ENCODE data around the gene KIFC3. TPM values are rescaled to one million over a fixed set of nuclear protein-coding genes. Genes with fewer than 3 reads are reported as not detected.

The KIFC3 gene
- total RNA-seq, 1 donor from 2014 or later: 96.9 TPM

DNA sequence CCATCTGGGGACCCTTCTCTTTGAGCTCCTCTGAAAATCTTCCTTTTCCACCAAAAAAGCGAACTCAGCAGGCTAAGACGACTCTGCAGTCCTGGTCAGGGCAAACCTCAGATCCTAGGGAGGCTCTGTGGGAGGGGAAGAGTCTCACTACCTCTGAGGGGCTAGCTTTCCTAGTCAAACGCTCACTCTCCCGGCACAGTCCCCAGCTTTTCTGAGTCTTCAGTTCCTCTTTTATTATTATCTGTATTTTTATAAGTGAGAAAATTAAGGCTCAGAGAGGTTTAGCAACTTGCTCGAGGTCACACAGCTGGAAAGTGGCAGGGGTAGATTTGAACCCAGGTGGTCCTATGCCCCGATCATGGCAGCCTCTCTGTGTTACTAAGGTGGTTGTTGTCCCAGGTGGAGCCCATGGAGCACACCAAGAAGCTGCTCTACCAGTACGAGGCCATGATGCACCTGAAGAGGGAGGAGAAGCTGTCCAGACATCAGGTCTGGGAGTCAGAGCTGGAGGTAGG is 75.8 kb downstream of the KIFC3 start:
- no peaks in the 10 kb centered on the region for H4K20me1 ChIP-seq (ENCODE audit: insufficient read depth, low read length)
- DNase-seq (ENCODE audit: low read depth) (no peak), FAIRE-seq (no peak)
- no peaks in the 10 kb centered on the region for H3K9me3 ChIP-seq (ENCODE audit: insufficient read depth, low read depth, low read length)
- H3K4me1 ChIP-seq (ENCODE audit: insufficient read depth, low read length): no peaks in the 10 kb centered on the region
- H3K79me2 ChIP-seq (ENCODE audit: insufficient read depth, low read length): no peaks in the 10 kb centered on the region
- H3K27me3 Mint-ChIP-seq (ENCODE audit: low read depth, unreplicated experiment): peaks cover 11% of the 10 kb centered on the region
- no peak overlapping the region for H3K4me2 ChIP-seq (ENCODE audit: low read length)
- no peaks in the 10 kb centered on the region for H3K36me3 ChIP-seq (ENCODE audit: insufficient read depth, low read length)
- no peaks in the 10 kb centered on the region for H3K4me1 Mint-ChIP-seq (ENCODE audit: low read depth, unreplicated experiment)
- no peak overlapping the region for H3K27ac Mint-ChIP-seq (ENCODE audit: unreplicated experiment)
- H3K27ac ChIP-seq (ENCODE audit: low read depth, low read length): no peak overlapping the region
- H3K4me3 ChIP-seq (ENCODE audit: insufficient read depth, low read depth, low read length): no peak overlapping the region
- H3K36me3 Mint-ChIP-seq (ENCODE audit: low read depth, unreplicated experiment): no peaks in the 10 kb centered on the region
- H3K27me3 ChIP-seq (ENCODE audit: insufficient read depth, low read length): no peaks in the 10 kb centered on the region
- H3K9ac ChIP-seq (ENCODE audit: low read length): no peak overlapping the region
- no peak overlapping the region for H2AFZ ChIP-seq (ENCODE audit: low read depth, low read length)
- TF ChIP-seq, protein P1, sequence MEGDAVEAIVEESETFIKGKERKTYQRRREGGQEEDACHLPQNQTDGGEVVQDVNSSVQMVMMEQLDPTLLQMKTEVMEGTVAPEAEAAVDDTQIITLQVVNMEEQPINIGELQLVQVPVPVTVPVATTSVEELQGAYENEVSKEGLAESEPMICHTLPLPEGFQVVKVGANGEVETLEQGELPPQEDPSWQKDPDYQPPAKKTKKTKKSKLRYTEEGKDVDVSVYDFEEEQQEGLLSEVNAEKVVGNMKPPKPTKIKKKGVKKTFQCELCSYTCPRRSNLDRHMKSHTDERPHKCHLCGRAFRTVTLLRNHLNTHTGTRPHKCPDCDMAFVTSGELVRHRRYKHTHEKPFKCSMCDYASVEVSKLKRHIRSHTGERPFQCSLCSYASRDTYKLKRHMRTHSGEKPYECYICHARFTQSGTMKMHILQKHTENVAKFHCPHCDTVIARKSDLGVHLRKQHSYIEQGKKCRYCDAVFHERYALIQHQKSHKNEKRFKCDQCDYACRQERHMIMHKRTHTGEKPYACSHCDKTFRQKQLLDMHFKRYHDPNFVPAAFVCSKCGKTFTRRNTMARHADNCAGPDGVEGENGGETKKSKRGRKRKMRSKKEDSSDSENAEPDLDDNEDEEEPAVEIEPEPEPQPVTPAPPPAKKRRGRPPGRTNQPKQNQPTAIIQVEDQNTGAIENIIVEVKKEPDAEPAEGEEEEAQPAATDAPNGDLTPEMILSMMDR (IDR thresholded peaks at IDR 0.05; ENCODE audit: insufficient read depth, low read depth, low read length): no peak
- no peaks in the 10 kb centered on the region for H3K9me3 Mint-ChIP-seq (ENCODE audit: unreplicated experiment)
- no peak overlapping the region for H3K4me3 Mint-ChIP-seq (ENCODE audit: unreplicated experiment)

DNA sequence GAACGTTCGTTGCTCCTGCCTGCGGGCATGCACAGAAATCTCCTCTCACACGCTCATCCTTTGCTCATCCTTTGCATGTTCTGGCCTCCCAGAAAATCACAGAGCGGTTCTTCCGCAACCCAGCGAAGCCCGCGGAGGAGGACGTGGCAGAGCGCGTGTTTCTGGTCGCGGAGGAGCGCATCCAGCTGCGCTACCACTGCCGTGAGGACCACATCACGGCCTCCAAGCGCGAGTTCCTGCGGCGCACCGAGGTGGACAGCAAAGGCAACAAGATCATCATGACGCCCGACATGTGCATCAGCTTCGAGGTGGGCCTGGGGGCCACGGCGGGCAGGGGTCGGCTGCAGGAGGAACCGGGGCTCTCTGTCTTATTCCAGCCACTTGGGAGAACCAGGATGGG is 76.3 kb downstream of the KIFC3 start:
- DNase-seq (ENCODE audit: low read depth) (no peak), FAIRE-seq (no peak)
- H3K4me3 ChIP-seq (ENCODE audit: insufficient read depth, low read depth, low read length): no peak overlapping the region

DNA sequence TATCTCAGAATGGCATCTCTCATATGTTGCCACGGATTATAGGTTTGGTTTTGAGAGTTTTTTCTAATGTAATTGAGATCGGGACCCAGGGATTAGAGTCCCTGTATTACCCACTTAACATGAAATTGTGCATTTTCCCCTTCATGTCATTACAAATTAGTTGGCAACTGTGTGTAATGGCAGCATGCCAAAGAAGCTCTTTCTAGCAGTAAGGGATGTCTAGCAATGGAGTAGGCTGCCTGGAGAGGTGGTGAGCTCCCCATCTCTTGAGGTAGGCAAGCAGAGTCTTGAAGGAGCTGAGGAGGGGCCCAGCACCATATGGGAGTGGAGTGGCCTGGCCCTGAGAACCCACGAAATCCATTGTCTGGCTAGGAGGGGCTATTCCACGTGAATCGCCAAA is 76.7 kb downstream of the KIFC3 start:
- Histone ChIP-seq H3K27ac (ENCODE audit: low read depth, low read length) (no peak overlapping the region), H3K4me3 (ENCODE audit: insufficient read depth, low read depth, low read length) (no peak overlapping the region), H3K79me2 (ENCODE audit: insufficient read depth, low read length) (no peaks in the 10 kb centered on the region), H3K4me2 (ENCODE audit: low read length) (no peak overlapping the region), H4K20me1 (ENCODE audit: insufficient read depth, low read length) (no peaks in the 10 kb centered on the region), H2AFZ (ENCODE audit: low read depth, low read length) (no peak overlapping the region), H3K9ac (ENCODE audit: low read length) (no peak overlapping the region), H3K9me3 (ENCODE audit: insufficient read depth, low read depth, low read length) (no peaks in the 10 kb centered on the region), H3K4me1 (ENCODE audit: insufficient read depth, low read length) (no peaks in the 10 kb centered on the region), H3K27me3 (ENCODE audit: insufficient read depth, low read length) (no peaks in the 10 kb centered on the region), H3K36me3 (ENCODE audit: insufficient read depth, low read length) (no peaks in the 10 kb centered on the region)
- FAIRE-seq (no peak), DNase-seq (ENCODE audit: low read depth) (no peak)
- Mint-ChIP-seq H3K4me3 (ENCODE audit: unreplicated experiment) (no peak overlapping the region), H3K9me3 (ENCODE audit: unreplicated experiment) (no peaks in the 10 kb centered on the region), H3K27me3 (ENCODE audit: low read depth, unreplicated experiment) (peaks cover 11% of the 10 kb centered on the region), H3K4me1 (ENCODE audit: low read depth, unreplicated experiment) (no peaks in the 10 kb centered on the region), H3K27ac (ENCODE audit: unreplicated experiment) (no peak overlapping the region), H3K36me3 (ENCODE audit: low read depth, unreplicated experiment) (no peaks in the 10 kb centered on the region)
- TF ChIP-seq, protein P1 (IDR thresholded peaks at IDR 0.05; ENCODE audit: insufficient read depth, low read depth, low read length): no peak
- no peak for TF ChIP-seq EZH2 (IDR thresholded peaks at IDR 0.05; ENCODE audit: insufficient read depth, low read length)

More for the DNA sequence above, 76.3 kb downstream of the KIFC3 start:
- Histone ChIP-seq H3K9ac (ENCODE audit: low read length) (no peak overlapping the region), H3K27me3 (ENCODE audit: insufficient read depth, low read length) (no peaks in the 10 kb centered on the region), H4K20me1 (ENCODE audit: insufficient read depth, low read length) (no peaks in the 10 kb centered on the region), H3K79me2 (ENCODE audit: insufficient read depth, low read length) (no peaks in the 10 kb centered on the region), H3K27ac (ENCODE audit: low read depth, low read length) (no peak overlapping the region), H3K4me1 (ENCODE audit: insufficient read depth, low read length) (no peaks in the 10 kb centered on the region), H3K9me3 (ENCODE audit: insufficient read depth, low read depth, low read length) (no peaks in the 10 kb centered on the region), H2AFZ (ENCODE audit: low read depth, low read length) (no peak overlapping the region), H3K4me2 (ENCODE audit: low read length) (no peak overlapping the region), H3K36me3 (ENCODE audit: insufficient read depth, low read length) (no peaks in the 10 kb centered on the region)
- H3K27ac Mint-ChIP-seq (ENCODE audit: unreplicated experiment): no peak overlapping the region
- H3K4me1 Mint-ChIP-seq (ENCODE audit: low read depth, unreplicated experiment): no peaks in the 10 kb centered on the region
- no peaks in the 10 kb centered on the region for H3K36me3 Mint-ChIP-seq (ENCODE audit: low read depth, unreplicated experiment)
- peaks cover 11% of the 10 kb centered on the region for H3K27me3 Mint-ChIP-seq (ENCODE audit: low read depth, unreplicated experiment)
- TF ChIP-seq, protein P1 (IDR thresholded peaks at IDR 0.05; ENCODE audit: insufficient read depth, low read depth, low read length): no peak
- TF ChIP-seq EZH2 (IDR thresholded peaks at IDR 0.05; ENCODE audit: insufficient read depth, low read length): no peak
- no peaks in the 10 kb centered on the region for H3K9me3 Mint-ChIP-seq (ENCODE audit: unreplicated experiment)
- H3K4me3 Mint-ChIP-seq (ENCODE audit: unreplicated experiment): no peak overlapping the region
